Sciatic nerve (tissue), 2 donors: ENCODE measurements around the gene OSBP. TPM values are rescaled to one million over a fixed set of nuclear protein-coding genes. Genes with fewer than 3 reads are reported as not detected.

ENCODE experiments used
- ATAC-seq: fragments of 200-7000 bp; cut with Tn5 transposase; one replicate; pipeline ENCODE4 v1.9.1; 2020; ENCODE audit warnings: mild to moderate bottlenecking, moderate library complexity
- DNase-seq: peaks from one replicate; pipeline ENCODE4 v3.0.0-alpha.2; 2020; ENCODE audit warnings: low spot score
- intact Hi-C: fragments of 100-400 bp; cut with DNase I; formaldehyde crosslinking; loops from one replicate; pipeline ENCODE4 v1.14.2; 2022
- total RNA-seq: library from RNA; stranded (reverse); fragmentation: NEBNext Ultra II Directional; extraction: Animal tissue kit (Norgen Biotek cat#: 25700); gene quantifications from one replicate; pipeline ENCODE4 v1.2.1, GENCODE V29; 2021
- donor health status: DM: no; HTN: no; CAD: no.
- donor health status: DM: no; HTN: no; CAD: no.

Gene OSBP
- total RNA-seq, 1 donor from 2014 or later: 45.5 TPM

DNA sequence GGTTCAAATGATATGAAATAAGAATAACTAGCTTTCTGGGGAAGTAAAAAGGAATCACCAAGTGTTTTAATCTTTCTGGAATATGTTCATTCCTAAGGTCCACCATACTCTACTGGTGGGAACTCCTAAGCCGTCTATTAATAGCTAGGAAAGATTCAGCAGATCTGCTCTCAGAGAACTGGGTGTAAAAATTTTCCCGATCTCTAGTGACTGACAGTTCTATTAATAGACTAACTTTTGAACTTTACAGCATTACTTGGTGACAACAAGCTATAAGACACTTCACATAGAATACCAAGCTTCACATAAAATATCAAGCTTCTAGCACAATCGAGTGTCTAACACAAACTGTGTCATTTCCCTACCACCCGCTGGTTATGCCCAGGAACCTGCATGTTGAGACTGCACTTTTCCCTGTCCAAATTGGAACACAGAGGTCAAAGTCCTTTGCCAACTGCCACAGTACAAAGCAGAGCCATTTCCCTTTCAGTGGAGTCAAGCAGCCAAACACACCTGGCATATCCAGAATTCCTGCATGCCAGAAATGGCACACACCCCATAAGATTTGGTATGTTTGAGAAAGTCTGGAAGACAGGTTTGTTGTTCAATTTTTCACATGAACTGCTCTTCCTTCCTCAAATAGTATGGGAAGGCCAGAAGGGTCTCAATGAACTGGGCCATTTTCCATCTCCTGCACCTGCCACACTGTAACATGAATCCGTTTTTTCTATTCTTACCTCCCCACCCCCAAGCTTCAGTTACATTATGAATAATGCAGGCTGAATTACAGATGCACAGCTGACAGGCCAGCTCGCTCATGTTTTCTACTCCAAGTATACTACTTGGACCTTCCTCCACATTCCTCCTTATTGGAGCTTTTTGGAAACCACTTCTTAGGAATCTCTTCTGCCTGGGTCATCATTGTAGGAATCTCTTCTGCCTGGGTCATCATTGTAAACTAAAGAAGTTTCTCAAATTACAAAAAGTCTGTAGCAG is 3.7 kb downstream of the OSBP start:
- DNase-seq (no peak), ATAC-seq (no peak)
- intact Hi-C loops: loop anchor here (10.0 kb wide), 1 partner anchor 53 kb away; the partner anchor contains the start of gene PATL1

DNA sequence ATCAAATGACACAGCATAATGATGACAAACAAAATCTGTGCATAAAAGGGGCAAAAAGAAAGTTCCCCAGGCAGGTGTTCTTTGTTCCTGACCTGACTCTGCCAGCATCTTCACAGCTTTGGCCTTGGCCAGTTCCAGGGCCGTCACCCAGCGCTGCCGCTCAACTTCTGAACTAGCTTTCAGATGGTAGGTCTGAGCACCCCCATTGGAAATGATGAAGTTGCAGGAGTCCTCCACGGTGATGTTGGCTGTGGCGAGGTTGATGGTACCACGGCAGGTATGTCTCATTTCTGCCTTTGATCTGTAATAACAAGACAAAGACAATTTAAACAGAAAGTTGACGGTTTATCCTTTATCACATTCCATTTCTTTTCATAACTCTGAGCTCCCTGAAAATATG is 5.3 kb downstream of the OSBP start:
- no peak for DNase-seq
- ATAC-seq: no peak
- intact Hi-C loops: loop anchor here (10.0 kb wide), 1 partner anchor 55 kb away; the partner anchor contains the start of gene PATL1

DNA sequence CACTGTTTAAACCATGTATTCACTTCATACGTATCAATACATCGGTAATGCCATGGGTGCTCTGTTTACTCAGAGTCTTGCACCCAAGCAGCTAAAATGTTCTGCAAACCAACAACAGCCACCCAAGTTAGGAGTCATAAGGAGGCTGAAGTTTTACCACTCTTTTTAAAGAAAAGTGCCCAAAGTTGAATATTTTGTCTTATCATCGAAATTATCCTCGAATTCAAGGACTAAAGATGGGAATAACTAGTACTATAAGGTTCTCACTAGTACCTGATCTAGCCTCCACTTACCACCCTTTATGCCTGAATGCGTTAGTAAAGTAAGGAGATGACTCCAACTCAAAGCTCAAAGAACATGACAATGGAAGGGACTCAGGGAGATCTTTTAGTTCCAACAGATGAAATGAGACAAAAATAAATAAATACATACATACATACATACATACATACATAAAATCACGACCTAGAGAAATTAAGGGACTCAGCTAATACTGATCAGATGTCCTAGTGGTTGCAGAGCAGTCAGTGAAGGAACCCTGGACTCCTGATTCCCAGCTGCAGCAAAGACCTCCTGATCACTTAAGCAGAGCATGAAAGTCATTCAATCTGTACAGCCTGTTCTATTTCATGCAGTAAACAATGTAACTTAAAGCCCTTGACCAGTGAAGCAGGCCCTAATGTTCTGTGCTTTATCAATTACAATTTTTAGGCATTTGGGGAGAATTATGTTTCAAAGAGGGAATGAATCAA is 7.7 kb downstream of the OSBP start:
- intact Hi-C loops: no loop called here
- ATAC-seq: no peak
- no peak for DNase-seq

DNA sequence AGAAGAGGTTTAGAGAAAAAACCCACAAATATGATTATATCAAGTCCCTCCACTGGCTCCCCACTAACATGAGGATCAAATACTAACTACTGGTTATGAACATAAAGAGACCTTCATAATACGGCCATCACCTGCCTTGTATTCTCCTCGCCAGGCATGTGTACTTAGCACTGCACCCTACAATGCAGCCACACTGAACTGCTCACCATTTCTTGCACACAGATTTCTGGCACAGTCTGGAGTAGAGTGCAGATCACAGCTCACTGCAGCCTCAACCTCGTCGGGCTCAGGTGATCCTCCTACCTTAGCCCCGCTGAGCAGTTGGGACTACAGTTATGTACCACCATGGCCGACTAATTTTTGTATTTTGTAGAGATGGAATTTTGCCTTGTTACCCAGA is 13.1 kb downstream of the OSBP start:
- no peak for ATAC-seq
- intact Hi-C loops: no loop called here
- no peak for DNase-seq

DNA sequence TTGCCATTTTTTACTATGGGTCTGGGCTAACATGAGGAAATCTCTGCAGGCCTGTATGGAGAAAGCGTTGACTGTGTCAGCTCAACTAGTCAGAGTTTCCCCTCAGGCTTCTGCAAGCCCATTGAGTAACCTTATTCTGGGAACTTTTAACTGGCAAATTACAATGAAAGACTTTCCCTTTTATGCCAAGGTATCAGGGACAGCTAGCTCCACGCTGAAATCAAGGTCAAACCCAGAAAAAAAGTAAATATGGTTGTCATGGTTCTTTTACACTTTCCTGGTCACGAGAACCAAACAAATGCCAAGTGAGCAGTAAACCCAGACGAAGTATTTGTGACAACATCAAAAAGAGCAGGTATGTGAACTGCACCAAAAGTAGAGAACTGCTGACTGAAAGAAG is 13.8 kb downstream of the OSBP start:
- intact Hi-C loops: no loop called here
- DNase-seq (no peak), ATAC-seq (no peak)

DNA sequence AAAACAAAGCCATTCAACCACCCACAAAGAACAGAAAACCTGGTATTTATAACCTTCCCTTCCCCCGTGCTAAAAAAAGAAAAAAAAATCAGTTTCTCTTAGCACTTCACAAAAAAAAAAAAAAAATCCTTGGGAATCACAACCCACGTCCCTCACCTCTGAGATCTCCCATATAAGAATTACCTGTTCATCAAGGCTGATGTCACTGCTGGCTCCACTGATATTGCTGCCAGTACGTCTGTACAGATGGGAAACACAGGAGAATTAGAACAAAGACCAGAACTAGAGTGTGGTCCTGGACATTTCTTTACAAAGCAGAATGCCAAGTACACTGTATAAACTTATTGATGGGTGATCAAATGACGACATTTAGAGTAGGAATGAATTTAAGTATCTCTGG is 14.9 kb downstream of the OSBP start:
- ATAC-seq: no peak
- DNase-seq: no peak
- intact Hi-C loops: no loop called here

DNA sequence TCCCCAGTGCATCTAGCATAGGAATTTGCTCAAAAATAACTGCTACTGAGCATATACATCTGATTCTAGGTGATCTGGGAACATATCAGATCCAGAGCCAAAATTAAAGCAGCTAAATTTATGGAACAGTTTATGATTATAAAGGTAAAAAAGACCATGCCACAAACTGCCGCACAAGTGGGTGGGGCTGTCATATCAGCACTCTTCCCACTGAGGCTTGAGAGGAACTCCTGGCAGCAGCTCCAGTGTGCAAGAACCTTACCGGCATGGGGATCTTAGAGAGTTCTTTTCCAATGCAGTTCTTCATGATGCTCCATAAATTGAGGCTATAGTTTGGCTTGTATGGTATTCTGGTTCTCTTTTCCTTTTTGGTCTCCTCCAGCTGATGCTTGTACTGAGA is 15.3 kb downstream of the OSBP start:
- intact Hi-C loops: no loop called here
- ATAC-seq (no peak), DNase-seq (no peak)

DNA sequence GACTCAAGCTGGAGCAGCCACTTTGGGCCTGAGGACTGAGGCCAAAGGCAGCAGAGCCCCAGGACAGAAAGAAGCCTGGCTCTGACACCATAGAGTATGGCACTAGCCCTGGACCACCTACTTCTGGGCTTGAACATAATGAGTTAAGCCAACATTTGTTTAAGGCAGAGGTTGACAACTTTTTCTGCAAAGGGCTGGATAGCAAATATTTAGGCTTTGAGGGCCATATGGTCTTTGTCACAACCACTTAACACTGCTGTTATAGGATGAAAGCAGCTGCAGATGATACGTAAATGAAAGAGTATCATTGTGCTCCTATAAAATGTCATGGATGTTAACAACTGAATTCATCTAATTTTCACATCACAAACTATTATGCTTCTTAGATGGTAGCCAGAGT is 16.6 kb downstream of the OSBP start:
- ATAC-seq (no peak), DNase-seq (no peak)
- intact Hi-C loops: no loop called here

DNA sequence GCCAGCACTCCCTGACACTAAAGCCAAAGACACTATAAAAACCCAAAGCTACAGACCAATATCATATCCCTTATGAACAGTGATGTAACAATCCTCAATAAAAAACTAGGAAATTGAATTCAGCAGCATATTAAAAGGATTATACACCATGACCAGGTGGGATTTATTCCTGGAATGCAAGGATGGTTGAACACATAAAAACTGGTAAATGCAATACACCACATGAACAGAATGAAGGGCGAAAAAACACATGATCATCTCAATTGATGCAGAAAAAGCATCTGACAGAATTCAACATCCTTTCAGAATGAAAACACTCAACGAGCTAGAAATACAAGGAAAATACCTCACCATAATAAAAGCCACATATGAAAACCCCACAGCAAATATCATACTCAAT is 31.3 kb downstream of the OSBP start:
- DNase-seq: no peak
- intact Hi-C loops: no loop called here
- no peak for ATAC-seq

DNA sequence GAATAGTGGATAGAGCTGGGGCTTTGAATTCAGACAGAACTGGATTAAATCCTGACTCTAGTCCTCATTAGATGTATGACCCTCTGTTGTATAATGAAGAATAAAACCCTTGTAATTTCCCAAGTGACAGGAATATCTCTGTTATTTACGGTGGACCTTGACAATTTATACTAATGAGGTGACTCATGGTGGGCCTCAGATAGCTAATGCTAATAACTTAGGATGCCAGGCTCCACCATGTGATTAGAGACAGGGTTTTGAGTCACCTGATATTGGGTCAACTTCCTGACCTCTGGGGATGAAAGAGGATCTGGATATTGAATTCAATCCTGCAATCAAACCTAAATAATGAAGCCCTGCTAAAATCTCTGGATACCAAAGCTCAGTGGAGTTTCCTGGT is 33.6 kb downstream of the OSBP start:
- intact Hi-C loops: no loop called here
- ATAC-seq (no peak), DNase-seq (no peak)

DNA sequence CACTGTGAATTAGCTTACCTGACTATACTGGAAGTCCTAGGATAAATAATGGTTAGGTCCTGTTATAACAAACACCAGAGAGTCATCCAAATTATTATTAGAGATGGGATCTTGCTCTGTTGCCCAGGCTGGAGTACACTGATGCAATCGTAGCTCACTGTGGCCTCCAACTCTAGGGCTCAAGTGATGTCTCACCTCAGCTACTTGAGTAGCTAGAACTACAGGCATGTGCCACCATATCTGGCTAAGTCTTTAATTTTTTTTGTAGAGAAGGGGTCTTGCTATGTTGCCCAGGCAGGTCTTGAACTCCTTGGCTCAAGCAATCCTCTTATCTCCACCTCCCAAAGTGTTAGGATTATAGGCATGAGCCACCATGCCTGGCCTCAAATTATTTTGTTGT is 37.2 kb downstream of the OSBP start:
- ATAC-seq (no peak), DNase-seq (no peak)
- intact Hi-C loops: no loop called here

DNA sequence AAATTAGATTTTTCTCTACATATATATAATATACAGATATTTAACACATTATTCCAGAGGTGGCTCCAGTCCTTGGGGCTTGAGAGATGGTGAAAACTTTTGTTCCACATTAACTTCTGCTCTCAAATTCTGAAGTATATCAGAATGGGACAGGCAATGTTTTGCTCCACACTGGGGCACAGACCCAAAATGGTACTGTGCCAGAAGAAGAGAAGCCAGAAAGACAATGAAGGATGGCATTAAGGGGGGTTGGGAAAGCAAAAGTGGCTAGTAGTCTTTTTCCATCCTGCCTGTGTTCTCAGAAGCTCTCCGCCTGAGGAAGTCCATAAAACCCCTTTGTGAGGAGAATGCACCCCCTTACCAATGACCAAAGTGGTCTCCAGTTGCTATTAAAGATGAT is 40.1 kb downstream of the OSBP start:
- DNase-seq (no peak), ATAC-seq (no peak)
- intact Hi-C loops: no loop called here

DNA sequence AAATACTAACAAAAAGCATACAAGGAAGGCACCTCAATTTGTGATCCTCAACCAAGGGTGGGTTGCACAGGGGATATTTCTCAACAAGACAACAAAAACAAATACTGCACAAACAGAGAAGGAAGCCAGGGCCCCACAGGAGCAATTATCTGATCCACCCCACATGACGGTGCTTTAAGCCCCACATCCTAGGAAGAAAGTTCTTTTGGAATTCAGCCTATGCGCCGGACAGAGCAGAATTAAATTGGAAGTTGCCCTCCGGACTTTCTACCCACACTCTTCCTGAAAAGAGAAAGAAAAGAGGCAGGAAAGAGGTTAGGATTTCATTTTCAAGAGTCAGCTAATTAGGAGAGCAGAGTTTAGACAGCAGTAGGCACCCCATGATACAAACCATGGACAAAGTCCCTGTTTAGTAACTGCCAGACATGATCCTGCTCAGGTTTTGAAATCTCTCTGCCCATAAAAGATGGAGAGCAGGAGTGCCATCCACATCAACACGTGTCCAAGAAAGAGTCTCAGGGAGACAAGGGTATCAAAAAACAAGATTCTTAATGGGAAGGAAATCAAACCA is 40.6 kb downstream of the OSBP start:
- DNase-seq (no peak), ATAC-seq (peak; percentile 65)
- intact Hi-C loops: no loop called here

DNA sequence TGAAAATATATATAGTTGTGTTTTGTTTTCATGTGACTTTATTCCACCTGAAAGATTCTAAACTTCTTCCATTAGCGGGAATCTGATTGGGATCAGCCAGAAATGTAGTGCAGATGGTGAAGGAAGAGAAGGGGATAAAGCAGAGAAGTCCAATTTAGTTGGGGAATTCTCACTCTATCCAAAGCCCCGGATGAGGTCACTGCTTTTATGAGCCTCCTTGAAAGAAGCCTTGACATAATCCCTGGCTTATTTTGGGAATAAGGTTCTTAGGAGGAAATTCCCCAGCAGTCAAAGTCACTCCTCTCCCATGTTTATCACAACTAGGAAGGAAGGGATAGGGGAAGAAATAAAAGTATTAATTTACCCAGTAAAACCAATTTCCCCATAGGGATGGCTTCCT is 41.1 kb downstream of the OSBP start:
- intact Hi-C loops: no loop called here
- ATAC-seq: peak; percentile 85
- DNase-seq: no peak

DNA sequence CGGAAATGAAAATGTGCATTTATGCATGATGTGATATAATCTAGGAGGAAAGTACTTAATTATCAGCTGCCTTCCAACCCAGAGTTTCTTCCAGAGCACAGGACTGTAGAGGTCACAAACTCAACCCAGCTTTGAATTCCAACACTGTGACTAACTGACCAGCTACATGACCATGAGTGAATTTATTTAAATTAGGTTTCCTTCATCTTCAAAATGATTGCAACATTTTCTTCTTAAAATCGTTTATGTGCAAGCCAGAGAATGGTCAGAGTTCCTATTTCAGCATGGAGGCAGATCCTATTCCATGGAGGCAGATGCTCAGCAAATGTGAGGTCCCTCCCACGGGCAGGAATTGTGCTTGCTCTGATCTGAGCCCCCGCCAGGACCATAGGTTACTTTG is 42.4 kb downstream of the OSBP start:
- intact Hi-C loops: no loop called here

DNA sequence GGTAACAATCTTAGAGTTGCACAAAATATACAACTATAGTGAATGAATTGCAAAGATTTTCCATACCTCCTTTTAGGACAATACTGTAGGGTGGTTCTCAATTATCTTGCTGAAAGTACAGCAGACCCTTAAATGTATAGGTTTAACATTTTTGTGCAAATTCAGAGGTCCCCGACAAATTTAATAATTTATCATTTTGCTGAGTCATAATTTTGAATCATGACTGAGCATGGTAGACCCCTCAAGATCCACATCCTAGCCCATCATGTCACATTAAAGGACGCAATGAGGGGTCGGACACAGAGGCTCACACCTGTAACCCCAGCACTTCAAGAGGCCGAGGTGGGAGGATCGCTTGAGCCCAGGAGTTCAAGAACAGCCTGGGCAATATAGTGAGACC is 43.5 kb downstream of the OSBP start:
- ATAC-seq: no peak
- intact Hi-C loops: no loop called here
- DNase-seq: no peak

More for the DNA sequence above, 42.4 kb downstream of the OSBP start:
- DNase-seq: no peak
- no peak for ATAC-seq

DNA sequence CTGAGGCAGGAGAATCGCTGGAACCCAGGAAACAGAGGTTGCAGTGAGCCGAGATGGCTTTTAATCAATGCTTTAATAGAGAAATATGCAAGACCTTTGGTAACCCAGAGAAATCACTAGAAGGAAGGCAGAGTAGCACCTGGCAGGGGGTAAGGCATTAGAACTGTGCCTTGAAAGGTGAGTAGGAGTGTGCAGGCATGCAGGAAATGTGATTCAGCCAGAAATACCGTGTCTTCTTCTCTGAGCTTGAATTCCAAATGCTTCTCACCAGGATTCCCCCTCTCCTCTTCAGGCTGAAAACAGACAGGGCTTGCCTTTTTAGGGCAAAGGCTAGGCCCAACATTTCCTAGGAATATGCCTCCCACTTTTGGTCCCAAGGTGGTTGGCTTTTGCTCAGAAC is 53.3 kb downstream of the OSBP start:
- intact Hi-C loops: no loop called here
- DNase-seq: no peak
- ATAC-seq: no peak

DNA sequence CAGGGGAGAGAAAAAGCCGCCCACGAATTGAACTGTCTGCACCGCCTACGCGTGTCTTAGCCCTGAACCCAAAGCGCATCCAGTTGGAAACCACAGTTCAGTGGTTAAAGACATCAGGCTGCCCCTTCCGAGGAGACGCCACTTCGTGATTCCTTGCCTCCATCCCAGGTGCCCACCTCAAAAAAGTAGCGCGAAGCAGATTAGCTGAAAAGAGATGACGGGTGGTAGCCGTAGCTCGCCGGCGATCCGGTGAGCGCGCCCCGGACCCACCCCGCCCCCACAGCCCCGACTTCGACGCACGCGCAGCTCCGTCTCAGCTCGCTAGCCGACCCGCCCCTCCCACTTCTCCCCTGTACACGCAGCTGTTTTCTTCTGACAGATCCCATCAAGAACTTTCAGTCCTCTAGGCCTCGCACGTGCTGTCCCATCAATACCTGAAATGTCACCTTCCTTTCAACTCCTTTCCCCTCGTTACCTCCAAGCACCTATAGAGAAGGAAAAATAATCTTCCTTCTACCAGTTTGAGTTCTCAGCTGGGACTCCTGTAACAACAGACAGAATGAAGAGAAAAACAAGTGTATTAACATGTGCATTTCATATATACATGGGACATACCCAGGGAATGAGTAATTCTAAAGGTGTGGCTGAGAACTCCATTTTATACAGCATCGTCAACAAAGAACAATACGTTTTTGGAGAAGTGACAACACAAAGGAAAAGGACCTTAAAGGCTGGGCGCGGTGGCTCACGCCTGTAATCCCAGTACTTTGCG is 54.7 kb downstream of the OSBP start:
- ATAC-seq (peak; percentile 93), DNase-seq (peak; percentile 93)
- intact Hi-C loops: no loop called here

DNA sequence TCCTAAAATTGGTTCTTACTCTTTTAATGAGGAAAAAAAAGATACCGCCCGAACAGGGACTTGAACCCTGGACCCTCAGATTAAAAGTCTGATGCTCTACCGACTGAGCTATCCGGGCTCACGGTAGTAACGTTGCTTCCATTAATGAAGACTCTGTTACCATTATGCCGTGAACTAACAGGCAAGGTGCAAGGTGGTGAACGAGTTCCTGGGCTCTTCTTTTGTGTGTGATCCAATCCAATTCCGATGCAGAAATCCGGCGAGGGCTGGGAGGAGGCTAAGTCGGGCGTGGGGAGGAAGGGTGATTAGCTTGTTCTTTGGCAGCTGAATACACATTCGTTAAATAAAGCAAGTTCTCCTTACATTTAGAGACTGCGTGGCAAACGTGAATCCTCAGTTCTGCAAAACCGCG is 55.3 kb downstream of the OSBP start:
- peak; percentile 83 for ATAC-seq
- intact Hi-C loops: no loop called here
- DNase-seq: peak; percentile 73
